Stomach (tissue), 4 donors: ENCODE measurements around the gene COL27A1.

Source experiments
- EP300 ChIP-seq: sonication (generic); formaldehyde crosslinking; IDR thresholded peaks from one replicate; pipeline ENCODE4 v1.6.1; 2017; ENCODE audit warnings: antibody characterized with exemption
- POLR2A ChIP-seq, 4 donors: fragments of 450-650 bp; IDR thresholded peaks; one replicate each; pipeline ENCODE4 v1.6.1; 2016; ENCODE audit warnings: antibody characterized with exemption in 4 of 4, control low read depth in 2 of 4, mild to moderate bottlenecking in 1 of 4, moderate library complexity in 1 of 4
- POLR2AphosphoS5 ChIP-seq, 3 donors: sonication (generic); formaldehyde crosslinking; IDR thresholded peaks; one replicate each; pipeline ENCODE4 v1.6.1; 2016; ENCODE audit warnings: antibody characterized with exemption in 3 of 3
- TF ChIP-seq, protein P1 (sequence below), 7 experiments: fragments of 450-650 bp in 4 of 7; fragments of 200-600 bp in 3 of 7; sonication (generic) in 3 of 7; IDR thresholded peaks; one replicate each; pipeline ENCODE4 v1.5.1; 2016 to 2019; ENCODE audit warnings: antibody characterized with exemption in 7 of 7, control low read depth in 2 of 7, mild to moderate bottlenecking in 1 of 7

DNA sequence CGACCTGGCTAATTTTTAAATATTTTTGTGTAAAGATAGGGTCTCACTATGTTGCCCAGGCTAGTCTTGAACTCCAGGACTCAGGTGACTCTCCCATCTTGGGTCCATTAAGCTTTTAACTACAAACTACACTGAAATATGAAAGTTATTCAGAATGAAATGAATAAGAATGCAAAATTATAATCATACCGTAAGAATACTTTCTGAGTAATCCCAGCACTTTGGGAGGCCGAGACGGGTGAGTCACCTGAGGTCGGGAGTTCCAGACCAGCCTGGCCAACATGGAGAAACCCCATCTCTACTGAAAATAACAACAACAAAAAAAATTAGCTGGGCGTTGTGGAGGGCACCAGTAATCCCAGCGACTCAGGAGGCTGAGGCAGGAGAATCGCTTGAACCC, 166.4 kb downstream of the COL27A1 start:
- TF ChIP-seq, protein P1, sequence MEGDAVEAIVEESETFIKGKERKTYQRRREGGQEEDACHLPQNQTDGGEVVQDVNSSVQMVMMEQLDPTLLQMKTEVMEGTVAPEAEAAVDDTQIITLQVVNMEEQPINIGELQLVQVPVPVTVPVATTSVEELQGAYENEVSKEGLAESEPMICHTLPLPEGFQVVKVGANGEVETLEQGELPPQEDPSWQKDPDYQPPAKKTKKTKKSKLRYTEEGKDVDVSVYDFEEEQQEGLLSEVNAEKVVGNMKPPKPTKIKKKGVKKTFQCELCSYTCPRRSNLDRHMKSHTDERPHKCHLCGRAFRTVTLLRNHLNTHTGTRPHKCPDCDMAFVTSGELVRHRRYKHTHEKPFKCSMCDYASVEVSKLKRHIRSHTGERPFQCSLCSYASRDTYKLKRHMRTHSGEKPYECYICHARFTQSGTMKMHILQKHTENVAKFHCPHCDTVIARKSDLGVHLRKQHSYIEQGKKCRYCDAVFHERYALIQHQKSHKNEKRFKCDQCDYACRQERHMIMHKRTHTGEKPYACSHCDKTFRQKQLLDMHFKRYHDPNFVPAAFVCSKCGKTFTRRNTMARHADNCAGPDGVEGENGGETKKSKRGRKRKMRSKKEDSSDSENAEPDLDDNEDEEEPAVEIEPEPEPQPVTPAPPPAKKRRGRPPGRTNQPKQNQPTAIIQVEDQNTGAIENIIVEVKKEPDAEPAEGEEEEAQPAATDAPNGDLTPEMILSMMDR (IDR thresholded peaks at IDR 0.05) = no peak
- TF ChIP-seq EP300 (no peak), POLR2A (IDR thresholded peaks at IDR 0.05) (no peak), POLR2AphosphoS5 (IDR thresholded peaks at IDR 0.05) (no peak)
